Left lung (tissue), 10 donors: ENCODE measurements around the gene RPTOR. TPM values are rescaled to one million over a fixed set of nuclear protein-coding genes. Genes with fewer than 3 reads are reported as not detected.

Source experiments
- ATAC-seq: fragments of 200-7000 bp; cut with Tn5 transposase; one replicate; pipeline ENCODE4 v1.9.1; 2020; ENCODE audit warnings: moderate library complexity
- DNase-seq, 4 donors: peaks; one replicate each; pipeline ENCODE4 v3.0.0-alpha.2; 2013 to 2020
- H3K27ac ChIP-seq, 2 donors: fragments of 200-600 bp; sonication (generic) in 1 of 2; one replicate each; pipeline versions ENCODE4 v1.5.0 to v1.8.0; 2020 to 2021
- H3K27me3 ChIP-seq, 2 donors: fragments of 200-600 bp; sonication (generic) in 1 of 2; one replicate each; pipeline versions ENCODE4 v1.5.0 to v1.8.0; 2020 to 2021
- H3K36me3 ChIP-seq, 2 donors: fragments of 200-600 bp; sonication (generic) in 1 of 2; one replicate each; pipeline versions ENCODE4 v1.5.0 to v1.8.0; 2020 to 2021
- H3K4me1 ChIP-seq, 2 donors: fragments of 200-600 bp; one replicate each; pipeline ENCODE4 v1.8.0; 2021
- H3K4me3 ChIP-seq, 2 donors: fragments of 200-600 bp; sonication (generic) in 1 of 2; one replicate each; pipeline versions ENCODE4 v1.5.0 to v1.8.0; 2020 to 2021; ENCODE audit warnings: mild to moderate bottlenecking in 1 of 2
- H3K9me3 ChIP-seq, 2 donors: fragments of 200-600 bp; sonication (generic) in 1 of 2; one replicate each; pipeline versions ENCODE4 v1.5.0 to v1.8.0; 2020 to 2021
- CTCF ChIP-seq, 2 donors: fragments of 200-600 bp; sonication (generic) in 1 of 2; IDR thresholded peaks; one replicate each; pipeline versions ENCODE4 v1.5.0 to v1.8.0; 2021; ENCODE audit warnings: antibody characterized with exemption in 2 of 2
- intact Hi-C, 2 donors: fragments of 100-400 bp; cut with DNase I; formaldehyde crosslinking; loops; one replicate each; pipeline versions ENCODE4 v1.11.2 to v1.14.2; 2022
- polyA plus RNA-seq, 6 donors: library from polyadenylated mRNA; unstranded; fragments of 120-200 nt; gene quantifications; one replicate each; pipeline ENCODE4 v1.2.1, GENCODE V29; 2013; ENCODE audit not compliant: insufficient read length in 6 of 6
- total RNA-seq, 2 donors: library from RNA; stranded (reverse); fragmentation: NEBNext Ultra II Directional; extraction: Animal tissue kit (Norgen Biotek cat#: 25700); gene quantifications; one replicate each; pipeline ENCODE4 v1.2.1, GENCODE V29; 2021
- donor health status: DM: no; HTN: yes; CAD: no.
- donor health status: DM: no; HTN: no; CAD: no.

The RPTOR gene
- total and polyA plus RNA-seq, 8 donors = 14.2 to 39.2 (median 20.7) TPM

- peaks cover 0 to 40% of the 10 kb centered on the region in 2 donors for H3K36me3 ChIP-seq
- no peak for TF ChIP-seq CTCF (IDR thresholded peaks at IDR 0.05)
- no peaks in the 10 kb centered on the region for H3K9me3 ChIP-seq
- ATAC-seq (no peak), DNase-seq (peak in 1 of 4 donors; percentile 41)
- no peak overlapping the region for H3K4me3 ChIP-seq
- H3K4me1 ChIP-seq = peaks cover 0 to 12% of the 10 kb centered on the region in 2 donors
- no peaks in the 10 kb centered on the region for H3K27me3 ChIP-seq
- intact Hi-C loops = no loop called here
- no peak overlapping the region for H3K27ac ChIP-seq
Measured at GRCh38 chr17:80898716-80899115, 354.1 kb downstream of the RPTOR start.

DNA sequence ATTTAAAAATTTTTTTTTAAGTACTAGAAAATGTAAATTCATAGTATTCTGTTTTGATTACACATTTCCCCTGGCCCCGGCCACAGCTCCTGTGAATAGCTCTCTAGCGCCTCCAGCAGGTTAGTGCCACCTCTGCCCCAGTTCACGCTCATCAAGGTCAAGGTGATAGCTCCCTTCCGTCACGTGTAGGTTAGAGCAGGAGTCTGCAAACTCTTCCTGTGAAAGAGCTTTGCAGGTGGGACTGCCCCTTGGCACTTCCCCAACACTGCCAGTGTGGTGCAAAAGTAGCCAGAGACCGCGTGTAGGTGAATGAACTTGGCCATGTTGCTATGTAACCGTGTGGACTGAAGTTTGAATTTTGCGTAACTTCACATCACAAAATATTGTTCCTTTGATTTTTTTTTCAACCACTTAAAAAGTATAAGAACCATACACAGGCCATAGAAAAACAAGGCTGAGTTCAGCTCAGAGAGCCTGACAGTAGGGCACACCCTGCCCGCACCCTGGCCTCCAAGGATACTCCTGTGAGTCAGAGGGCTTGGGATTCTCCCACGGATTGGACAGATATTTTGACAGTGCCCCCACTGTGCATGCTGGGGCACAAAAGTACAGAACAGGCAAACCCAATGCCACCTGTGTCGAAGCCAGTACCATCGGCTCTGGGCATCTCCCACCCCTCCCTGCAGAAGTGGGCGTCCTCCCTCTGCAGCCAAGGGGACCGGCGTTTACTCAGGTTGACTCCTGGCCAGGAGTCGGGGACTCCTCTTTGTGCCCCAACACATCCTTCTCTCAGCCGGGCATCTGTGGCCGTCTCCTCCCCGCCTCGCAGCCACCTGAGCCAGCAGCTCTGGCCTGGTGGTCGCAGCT, 355.0 kb downstream of the RPTOR start:
- H3K9me3 ChIP-seq = no peaks in the 10 kb centered on the region
- peak; percentile 37 to 51 for TF ChIP-seq CTCF (IDR thresholded peaks at IDR 0.05)
- peaks cover 0 to 12% of the 10 kb centered on the region in 2 donors for H3K4me1 ChIP-seq
- intact Hi-C loops = no loop called here
- H3K4me3 ChIP-seq = no peak overlapping the region
- DNase-seq (peak in 3 of 4 donors; percentile 38 to 71 (median 59)), ATAC-seq (peak; percentile 74)
- no peak overlapping the region for H3K27ac ChIP-seq
- no peaks in the 10 kb centered on the region for H3K27me3 ChIP-seq
- peaks cover 0 to 39% of the 10 kb centered on the region in 2 donors for H3K36me3 ChIP-seq

- Histone ChIP-seq H3K27ac (no peak overlapping the region), H3K27me3 (no peaks in the 10 kb centered on the region), H3K4me3 (no peak overlapping the region), H3K9me3 (no peaks in the 10 kb centered on the region), H3K36me3 (peaks cover 0 to 35% of the 10 kb centered on the region in 2 donors), H3K4me1 (peaks cover 0 to 12% of the 10 kb centered on the region in 2 donors)
- no peak for DNase-seq
- ATAC-seq = peak; percentile 15
- TF ChIP-seq CTCF (IDR thresholded peaks at IDR 0.05) = no peak
- intact Hi-C loops = no loop called here
Measured at GRCh38 chr17:80901319-80901718, 356.7 kb downstream of the RPTOR start.

DNA sequence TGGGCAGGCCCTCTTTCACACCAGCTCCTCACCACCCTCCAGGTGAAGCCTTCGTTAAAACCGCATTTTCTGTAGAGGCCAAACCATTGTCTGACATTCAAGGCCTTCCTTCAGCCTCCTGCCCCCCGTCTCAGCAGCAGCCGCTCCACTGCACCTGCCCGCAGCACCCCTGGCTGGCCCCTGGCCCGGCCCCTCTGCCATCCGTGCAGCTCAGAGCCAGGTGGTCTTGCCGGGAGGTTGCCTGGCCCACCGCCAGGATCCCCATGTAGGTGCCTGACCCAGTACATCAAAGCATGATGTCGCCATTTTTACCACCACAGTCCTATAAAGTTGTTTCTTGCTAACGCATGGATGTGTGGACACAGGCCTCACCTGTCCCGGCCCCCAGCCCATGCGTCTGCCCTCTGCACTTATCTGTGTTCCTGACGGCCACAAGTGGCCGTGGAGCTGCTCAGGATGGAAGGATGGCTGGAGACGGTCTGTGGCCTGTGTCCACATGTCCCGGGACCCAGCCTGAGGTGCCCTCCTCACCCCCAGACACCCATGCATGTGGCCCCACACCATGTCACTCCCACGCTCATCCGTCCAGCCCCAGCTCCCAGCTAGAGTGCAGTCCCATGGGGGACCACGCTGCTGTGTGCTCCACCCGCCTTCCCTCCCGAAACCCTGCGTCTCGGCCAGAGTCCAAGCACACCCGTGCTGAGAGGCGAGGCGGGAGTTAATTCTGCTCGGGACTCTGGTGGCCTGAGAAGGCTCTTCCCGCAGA, 357.7 kb downstream of the RPTOR start:
- TF ChIP-seq CTCF (IDR thresholded peaks at IDR 0.05) = no peak
- intact Hi-C loops = no loop called here
- H3K4me1 ChIP-seq = peaks cover 0 to 12% of the 10 kb centered on the region in 2 donors
- H3K9me3 ChIP-seq = no peaks in the 10 kb centered on the region
- H3K36me3 ChIP-seq = peaks cover 0 to 36% of the 10 kb centered on the region in 2 donors
- no peak for ATAC-seq
- H3K27ac ChIP-seq = no peak overlapping the region
- DNase-seq = peak in 1 of 4 donors; percentile 64
- no peak overlapping the region for H3K4me3 ChIP-seq
- no peaks in the 10 kb centered on the region for H3K27me3 ChIP-seq
